Measurements from ENCODE around the gene KIAA0232. TPM values are rescaled to one million over a fixed set of nuclear protein-coding genes. Genes with fewer than 3 reads are reported as not detected.

The KIAA0232 gene
- total and polyA plus RNA-seq, 2 of the 8 experiments (the other 6 are each of a cell fraction or from before 2014, with no cell fraction given) = 5.6 to 23.3 TPM

DNA sequence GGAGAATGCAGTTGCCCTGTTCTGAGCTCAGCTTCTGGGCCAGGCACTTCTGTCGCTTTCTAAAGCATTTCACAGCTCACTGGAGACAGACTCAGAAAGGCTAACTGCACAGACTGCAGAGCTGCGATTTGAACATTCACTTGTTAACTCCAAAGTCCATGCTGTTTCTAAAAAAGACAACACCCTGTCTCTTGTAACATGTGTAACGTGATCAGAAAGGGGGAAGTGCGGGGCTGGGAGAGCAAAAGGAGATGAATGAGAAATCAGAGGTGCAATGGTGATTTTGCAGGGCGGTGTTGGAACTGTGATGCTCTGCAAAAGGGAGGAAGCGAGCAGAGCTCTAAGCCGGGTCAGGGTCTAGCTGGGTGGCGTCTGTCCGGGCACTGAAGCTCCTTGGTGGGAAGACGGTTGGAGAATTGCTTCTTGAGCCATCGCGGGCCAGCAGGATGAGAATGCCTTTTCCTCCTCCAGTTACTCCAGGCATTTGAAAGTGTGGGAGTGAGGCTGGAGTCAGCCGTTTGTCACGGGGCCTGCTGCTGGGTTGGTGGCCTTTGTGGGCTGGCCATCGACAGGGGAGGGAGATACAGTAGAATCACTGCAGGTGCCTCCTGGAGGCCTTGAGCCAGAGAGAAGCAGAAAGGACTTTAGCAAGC lies 147.4 kb downstream of the KIAA0232 start (continued):
- TF ChIP-seq, protein P1, sequence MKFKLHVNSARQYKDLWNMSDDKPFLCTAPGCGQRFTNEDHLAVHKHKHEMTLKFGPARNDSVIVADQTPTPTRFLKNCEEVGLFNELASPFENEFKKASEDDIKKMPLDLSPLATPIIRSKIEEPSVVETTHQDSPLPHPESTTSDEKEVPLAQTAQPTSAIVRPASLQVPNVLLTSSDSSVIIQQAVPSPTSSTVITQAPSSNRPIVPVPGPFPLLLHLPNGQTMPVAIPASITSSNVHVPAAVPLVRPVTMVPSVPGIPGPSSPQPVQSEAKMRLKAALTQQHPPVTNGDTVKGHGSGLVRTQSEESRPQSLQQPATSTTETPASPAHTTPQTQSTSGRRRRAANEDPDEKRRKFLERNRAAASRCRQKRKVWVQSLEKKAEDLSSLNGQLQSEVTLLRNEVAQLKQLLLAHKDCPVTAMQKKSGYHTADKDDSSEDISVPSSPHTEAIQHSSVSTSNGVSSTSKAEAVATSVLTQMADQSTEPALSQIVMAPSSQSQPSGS (IDR thresholded peaks at IDR 0.05; ENCODE audit: low read length) = no peak
- TF ChIP-seq CBX8 (IDR thresholded peaks at IDR 0.05; ENCODE audit: borderline replicate concordance, low read depth, low read length) (no peak), JUN (IDR thresholded peaks at IDR 0.05; ENCODE audit: low read depth, low read length) (no peak), MAX (IDR thresholded peaks at IDR 0.05) (no peak), SP1 (IDR thresholded peaks at IDR 0.05; ENCODE audit: low read depth, low read length) (no peak), RAD21 (IDR thresholded peaks at IDR 0.05 in 1 of 2, conservative IDR thresholded peaks at IDR 0.05 in 1 of 2; ENCODE audit: low read depth in 2 of 2, low read length in 2 of 2) (no peak)

Data from H1 (cell line).